H9 (cell line): ENCODE measurements around the gene PXDC1. TPM values are rescaled to one million over a fixed set of nuclear protein-coding genes. Genes with fewer than 3 reads are reported as not detected.

Experiments used
- DNase-seq: peaks from one replicate; pipeline ENCODE4 v3.0.0-alpha.2; 2017
- H2AFZ ChIP-seq: one replicate; pipeline ENCODE4 v1.6.1; 2013; ENCODE audit warnings: mild to moderate bottlenecking, low read length, control low read depth, moderate library complexity
- H2AK5ac ChIP-seq: 2 replicates; pipeline ENCODE4 v1.6.1; 2013; ENCODE audit warnings: low read length, control low read depth, mixed read lengths; ENCODE audit not compliant: insufficient read length
- H2BK120ac ChIP-seq: one replicate; pipeline ENCODE4 v1.6.1; 2013; ENCODE audit warnings: low read depth, mild to moderate bottlenecking, low read length, control low read depth, inconsistent platforms; ENCODE audit not compliant: poor library complexity, severe bottlenecking
- H2BK12ac ChIP-seq: 2 replicates; pipeline ENCODE4 v1.6.1; 2013; ENCODE audit warnings: low read length, control low read depth, mixed read lengths, low read depth; ENCODE audit not compliant: insufficient read length
- H2BK15ac ChIP-seq: 2 replicates; pipeline ENCODE4 v1.6.1; 2013; ENCODE audit warnings: low read depth, low read length, control low read depth
- H2BK20ac ChIP-seq: one replicate; pipeline ENCODE4 v1.6.1; 2013; ENCODE audit warnings: low read depth, mild to moderate bottlenecking, low read length, control low read depth, inconsistent platforms; ENCODE audit not compliant: poor library complexity, severe bottlenecking
- H2BK5ac ChIP-seq: 2 replicates; pipeline ENCODE4 v1.6.1; 2013; ENCODE audit warnings: low read length, control low read depth, mixed read lengths; ENCODE audit not compliant: insufficient read length
- H3K14ac ChIP-seq: 2 replicates; pipeline ENCODE4 v1.6.1; 2013; ENCODE audit warnings: low read length, control low read depth; ENCODE audit not compliant: insufficient read depth
- H3K18ac ChIP-seq: 2 replicates; pipeline ENCODE4 v1.6.1; 2013; ENCODE audit warnings: low read depth, mild to moderate bottlenecking, mixed read lengths, low read length, control low read depth; ENCODE audit not compliant: insufficient read length
- H3K23ac ChIP-seq: 2 replicates; pipeline ENCODE4 v1.6.1; 2013; ENCODE audit warnings: low read length, control low read depth, mixed read lengths, low read depth; ENCODE audit not compliant: insufficient read length
- H3K23me2 ChIP-seq: 2 replicates; pipeline ENCODE4 v1.6.1; 2013; ENCODE audit warnings: low read depth, mild to moderate bottlenecking, mixed read lengths, low read length, control low read depth; ENCODE audit not compliant: insufficient read length, poor library complexity, severe bottlenecking
- H3K27ac ChIP-seq: 2 replicates; pipeline ENCODE4 v1.5.1; 2013; ENCODE audit warnings: low read length, control low read depth, mixed read lengths, low read depth; ENCODE audit not compliant: insufficient read length
- H3K27me3 ChIP-seq: 2 replicates; pipeline ENCODE4 v1.6.1; 2013; ENCODE audit warnings: low read length, control low read depth, inconsistent platforms; ENCODE audit not compliant: insufficient read depth
- H3K4ac ChIP-seq: 2 replicates; pipeline ENCODE4 v1.6.1; 2013; ENCODE audit warnings: low read depth, mild to moderate bottlenecking, control low read depth, inconsistent platforms, low read length, moderate library complexity
- H3K4me1 ChIP-seq: 2 replicates; pipeline ENCODE4 v1.6.1; 2013; ENCODE audit warnings: low read length, control low read depth, inconsistent platforms; ENCODE audit not compliant: insufficient read depth
- H3K4me2 ChIP-seq: 2 replicates; pipeline ENCODE4 v1.6.1; 2013; ENCODE audit warnings: low read length, control low read depth, mixed read lengths; ENCODE audit not compliant: insufficient read length, insufficient read depth
- H3K56ac ChIP-seq: 2 replicates; pipeline ENCODE4 v1.6.1; 2013; ENCODE audit warnings: low read depth, mild to moderate bottlenecking, mixed read lengths, low read length, control low read depth; ENCODE audit not compliant: insufficient read length
- H3K79me1 ChIP-seq: 2 replicates; pipeline ENCODE4 v1.6.1; 2013; ENCODE audit warnings: low read depth, mild to moderate bottlenecking, moderate library complexity, low read length, control low read depth, inconsistent platforms; ENCODE audit not compliant: insufficient read depth, poor library complexity, severe bottlenecking
- H3K79me2 ChIP-seq: 2 replicates; pipeline ENCODE4 v1.6.1; 2013; ENCODE audit warnings: low read length, control low read depth, inconsistent platforms; ENCODE audit not compliant: insufficient read depth
- H3K9ac ChIP-seq: 2 replicates; pipeline ENCODE4 v1.6.1; 2013; ENCODE audit warnings: low read length, control low read depth, mixed read lengths; ENCODE audit not compliant: insufficient read length; ENCODE audit errors: extremely low read depth
- H3K9me3 ChIP-seq: one replicate; pipeline ENCODE4 v1.6.1; 2013; ENCODE audit warnings: low read depth, low read length, inconsistent platforms; ENCODE audit not compliant: control insufficient read depth
- H3T11ph ChIP-seq: one replicate; pipeline ENCODE4 v1.6.1; 2013; ENCODE audit warnings: mild to moderate bottlenecking, low read length, control low read depth, inconsistent platforms
- H4K20me1 ChIP-seq: one replicate; pipeline ENCODE4 v1.6.1; 2013; ENCODE audit not compliant: control insufficient read depth, insufficient read length, insufficient read depth
- H4K5ac ChIP-seq: 2 replicates; pipeline ENCODE4 v1.6.1; 2013; ENCODE audit warnings: low read depth, mild to moderate bottlenecking, mixed read lengths, low read length, control low read depth; ENCODE audit not compliant: insufficient read length
- H4K8ac ChIP-seq: replicated peaks from 2 replicates; pipeline ENCODE4 v1.6.1; 2013; ENCODE audit warnings: low read length, control low read depth, mixed read lengths, low read depth; ENCODE audit not compliant: insufficient read length
- H4K91ac ChIP-seq: 2 replicates; pipeline ENCODE4 v1.6.1; 2013; ENCODE audit warnings: low read depth, mild to moderate bottlenecking, moderate library complexity, mixed read lengths, low read length, control low read depth; ENCODE audit not compliant: insufficient read length
- H3K27ac Mint-ChIP-seq, 3 experiments: 2 replicates in 2 of 3; 3 replicates in 1 of 3; pipeline ENCODE4 v1.8.0; 2020 to 2021; ENCODE audit warnings: mixed read lengths in 3 of 3, mild to moderate bottlenecking in 1 of 3, moderate library complexity in 1 of 3
- H3K27me3 Mint-ChIP-seq: 2 replicates; pipeline ENCODE4 v1.8.0; 2021; ENCODE audit warnings: low read depth, mild to moderate bottlenecking, moderate library complexity, mixed read lengths
- H3K36me3 Mint-ChIP-seq, 3 experiments: 2 replicates in 2 of 3; 3 replicates in 1 of 3; pipeline ENCODE4 v1.8.0; 2020 to 2021; ENCODE audit warnings: low read depth in 3 of 3, mixed read lengths in 3 of 3; ENCODE audit not compliant: insufficient read depth in 1 of 3
- H3K4me1 Mint-ChIP-seq, 2 experiments: 2 replicates each; pipeline ENCODE4 v1.8.0; 2020; ENCODE audit warnings: mixed read lengths in 2 of 2
- H3K4me3 Mint-ChIP-seq, 2 experiments: 2 replicates in 1 of 2; 3 replicates in 1 of 2; pipeline ENCODE4 v1.8.0; 2020 to 2021; ENCODE audit warnings: mild to moderate bottlenecking in 2 of 2, mixed read lengths in 2 of 2, moderate library complexity in 1 of 2
- H3K9me3 Mint-ChIP-seq, 2 experiments: 2 replicates in 1 of 2; 3 replicates in 1 of 2; pipeline ENCODE4 v1.8.0; 2020; ENCODE audit warnings: mild to moderate bottlenecking in 2 of 2, mixed read lengths in 2 of 2, moderate library complexity in 1 of 2
- CTCF ChIP-seq: fragments of 200-600 bp; sonication (generic); conservative IDR thresholded peaks from 3 replicates; pipeline ENCODE4 v1.8.0; 2021; ENCODE audit warnings: antibody characterized with exemption, mild to moderate bottlenecking
- WGBS: extraction: QIAGEN DNeasy Blood & Tissue Kit; methylation state at CpG from one replicate; pipeline ENCODE4 v1.1.7; 2013; ENCODE audit warnings: missing lambda C conversion rate, low lambda C conversion rate, mixed read lengths; ENCODE audit not compliant: insufficient read length; ENCODE audit errors: extremely low coverage; 5-methylcytosine and 5-hydroxymethylcytosine counted together
- total RNA-seq: library from RNA; stranded (reverse); gene quantifications from 2 replicates; pipeline ENCODE4 v1.2.1, GENCODE V29; 2021

The PXDC1 gene
- total RNA-seq, 1 experiment from 2014 or later: 3.1 TPM

GRCh38 chr6:3771407-3772011, 20.0 kb upstream of the PXDC1 start:
- no peak overlapping the region for H3K56ac ChIP-seq
- no peaks in the 10 kb centered on the region for H3K36me3 Mint-ChIP-seq
- DNase-seq: peak; percentile 61
- peaks cover 13 to 16% of the 10 kb centered on the region in 2 experiments for H3K4me1 Mint-ChIP-seq
- no peak overlapping the region for H4K5ac ChIP-seq
- no peaks in the 10 kb centered on the region for H3K23me2 ChIP-seq
- H3K79me1 ChIP-seq: no peaks in the 10 kb centered on the region
- no peak overlapping the region for H3T11ph ChIP-seq
- H3K27me3 Mint-ChIP-seq: no peaks in the 10 kb centered on the region; the same call in 1 of the 2 replicates
- no peaks in the 10 kb centered on the region; the same call in 1 of the 2 replicates for H3K4me1 ChIP-seq
- H3K9me3 ChIP-seq: no peaks in the 10 kb centered on the region
- no peaks in the 10 kb centered on the region for H4K20me1 ChIP-seq
- no peak overlapping the region for H2BK12ac ChIP-seq
- no peak overlapping the region for H2BK120ac ChIP-seq
- no peak overlapping the region for H2BK15ac ChIP-seq
- H3K27me3 ChIP-seq: no peaks in the 10 kb centered on the region
- no peak overlapping the region for H3K9ac ChIP-seq
- H4K8ac ChIP-seq: no peak overlapping the region
- H2BK5ac ChIP-seq: no peak overlapping the region
- no peak overlapping the region for H2AFZ ChIP-seq
- H3K23ac ChIP-seq: no peak overlapping the region
- TF ChIP-seq CTCF: no peak
- H2BK20ac ChIP-seq: no peak overlapping the region
- peak overlapping the region in 1 of 2 experiments; percentile 25; a peak in 1 of 5 replicates for H3K4me3 Mint-ChIP-seq
- no peak overlapping the region for H3K18ac ChIP-seq
- H3K27ac ChIP-seq: no peak overlapping the region
- H4K91ac ChIP-seq: no peak overlapping the region
- no peaks in the 10 kb centered on the region for H3K79me2 ChIP-seq
- no peak overlapping the region for H3K14ac ChIP-seq
- H3K4me2 ChIP-seq: no peak overlapping the region
- no peak overlapping the region for H3K4ac ChIP-seq
- no CpG with 5 or more reads among the region's 57 CpGs for WGBS
- H3K27ac Mint-ChIP-seq: no peak overlapping the region
- H3K9me3 Mint-ChIP-seq: no peaks in the 10 kb centered on the region
- H2AK5ac ChIP-seq: no peak overlapping the region
